GM21529 (cell line): ENCODE results near the gene NKD2.

Experiments used
- ATAC-seq: cut with Tn5 transposase; IDR thresholded peaks from one replicate; pipeline ENCODE4 v1.9.1; 2021; ENCODE audit not compliant: unreplicated experiment

Gene NKD2

DNA sequence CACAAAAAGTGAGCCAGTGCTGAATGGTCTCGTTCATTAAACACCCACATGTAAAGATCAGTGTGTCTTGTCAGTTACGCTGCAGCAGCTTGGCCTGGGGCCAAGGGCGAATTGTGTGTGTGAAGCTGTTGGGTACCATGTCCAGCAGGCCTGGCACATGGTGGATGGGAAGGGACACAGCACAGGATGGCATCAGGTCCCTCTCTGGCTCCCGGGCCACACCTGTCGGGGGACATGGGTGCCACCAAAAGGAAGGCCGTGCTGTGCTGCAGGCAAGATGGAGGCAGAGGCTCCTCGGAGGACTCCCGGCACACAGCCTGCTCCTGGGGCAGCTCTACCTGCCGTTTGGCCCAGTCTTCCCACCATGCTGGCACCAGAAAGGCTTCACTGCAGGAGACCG lies 32.0 kb downstream of the NKD2 start:
- ATAC-seq: no peak

DNA sequence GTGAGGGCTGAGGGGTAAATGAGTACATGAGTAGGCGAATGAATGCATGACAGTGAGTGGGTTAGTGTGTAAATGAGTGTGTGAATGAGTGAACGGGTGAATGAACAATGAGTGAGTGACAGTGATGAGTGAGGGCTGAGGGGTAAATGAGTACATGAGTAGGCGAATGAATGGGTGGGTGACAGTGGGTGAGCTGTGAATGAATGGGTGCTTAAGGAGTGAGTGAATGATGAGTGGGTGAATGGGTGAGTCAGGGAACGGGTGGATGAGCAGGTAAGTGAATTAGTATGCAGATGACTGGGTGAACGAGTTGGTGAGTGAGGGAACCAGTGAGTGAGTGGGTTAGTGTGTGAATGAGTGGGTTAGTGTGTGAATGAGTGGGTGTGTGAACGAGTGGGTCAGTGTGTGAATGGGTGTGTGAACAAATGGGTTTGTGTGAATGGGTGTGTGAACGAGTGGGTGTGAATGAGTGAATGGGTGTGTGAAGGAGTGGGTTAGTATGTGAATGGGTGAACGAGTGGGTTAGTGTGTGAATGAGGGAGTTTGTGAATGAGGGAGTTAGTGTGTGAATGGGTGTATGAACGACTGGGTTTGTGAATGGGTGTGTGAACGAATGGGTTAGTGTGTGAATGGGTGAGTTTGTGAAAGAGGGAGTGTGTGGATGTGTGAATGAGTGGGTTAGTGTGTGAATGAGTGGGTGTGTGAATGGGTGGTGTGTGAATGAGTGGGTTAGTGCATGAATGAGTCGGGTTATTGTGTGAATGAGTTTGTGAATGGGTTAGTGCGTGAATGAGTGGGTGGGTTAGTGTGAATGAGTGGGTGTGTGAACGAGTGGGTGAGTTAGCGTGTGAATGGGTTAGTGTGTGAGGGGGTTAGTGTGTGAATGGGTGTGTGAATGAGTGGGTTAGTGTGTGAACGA lies 32.9 kb downstream of the NKD2 start:
- ATAC-seq: no peak

DNA sequence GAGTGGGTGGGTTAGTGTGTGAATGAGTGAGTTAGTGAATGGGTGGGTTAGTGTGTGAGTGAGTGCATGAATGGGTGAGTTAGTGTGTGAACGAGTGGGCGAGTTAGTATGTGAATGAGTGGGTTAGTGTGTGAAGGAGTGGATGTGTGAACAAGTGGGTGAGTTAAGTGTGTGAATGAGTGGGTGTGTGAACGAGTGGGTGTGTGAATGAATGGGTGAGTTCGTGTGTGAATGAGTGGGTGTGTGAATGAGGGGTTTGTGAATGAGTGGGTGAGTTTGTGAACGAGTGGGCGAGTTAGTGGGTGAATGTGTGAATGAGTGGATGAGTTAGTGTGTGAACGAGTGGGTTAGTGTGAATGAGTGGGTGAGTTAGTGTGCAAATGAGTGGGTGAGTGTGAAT lies 34.0 kb downstream of the NKD2 start:
- no peak for ATAC-seq

DNA sequence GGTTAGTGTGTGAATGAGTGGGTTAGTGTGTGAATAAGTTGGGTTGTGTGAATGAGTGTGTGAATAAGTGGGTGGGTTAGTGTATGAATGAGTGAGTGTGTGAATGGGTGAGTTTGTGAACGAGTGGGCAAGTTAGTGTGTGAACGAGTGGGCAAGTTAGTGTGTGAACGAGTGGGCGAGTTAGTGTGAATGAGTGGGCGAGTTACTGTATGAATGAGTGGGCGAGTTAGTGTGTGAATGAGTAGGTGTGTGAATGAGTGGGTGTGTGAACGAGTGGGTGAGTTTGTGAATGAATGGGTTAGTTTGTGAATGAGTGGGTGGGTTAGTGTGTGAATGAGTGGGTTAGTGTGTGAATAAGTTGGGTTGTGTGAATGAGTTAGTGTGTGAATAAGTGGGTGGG lies 34.7 kb downstream of the NKD2 start:
- no peak for ATAC-seq

DNA sequence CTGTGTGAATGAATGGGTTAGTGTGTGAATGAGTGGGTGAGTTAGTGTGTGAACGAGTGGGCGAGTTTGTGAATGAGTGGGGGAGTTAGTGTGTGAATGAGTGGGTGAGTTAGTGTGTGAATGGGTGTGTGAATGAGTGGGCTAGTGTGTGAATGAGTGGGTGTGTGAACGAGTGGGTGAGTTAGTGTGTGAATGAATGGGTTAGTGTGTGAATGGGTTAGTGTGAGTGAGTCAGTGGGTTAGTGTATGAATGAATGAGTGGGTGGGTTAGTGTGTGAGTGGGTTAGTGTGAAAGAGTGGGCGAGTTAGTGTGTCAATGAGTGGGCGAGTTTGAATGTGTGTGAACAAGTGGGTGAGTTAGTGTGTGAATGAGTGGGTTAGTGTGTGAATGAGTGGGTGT lies 35.5 kb downstream of the NKD2 start:
- no peak for ATAC-seq

DNA sequence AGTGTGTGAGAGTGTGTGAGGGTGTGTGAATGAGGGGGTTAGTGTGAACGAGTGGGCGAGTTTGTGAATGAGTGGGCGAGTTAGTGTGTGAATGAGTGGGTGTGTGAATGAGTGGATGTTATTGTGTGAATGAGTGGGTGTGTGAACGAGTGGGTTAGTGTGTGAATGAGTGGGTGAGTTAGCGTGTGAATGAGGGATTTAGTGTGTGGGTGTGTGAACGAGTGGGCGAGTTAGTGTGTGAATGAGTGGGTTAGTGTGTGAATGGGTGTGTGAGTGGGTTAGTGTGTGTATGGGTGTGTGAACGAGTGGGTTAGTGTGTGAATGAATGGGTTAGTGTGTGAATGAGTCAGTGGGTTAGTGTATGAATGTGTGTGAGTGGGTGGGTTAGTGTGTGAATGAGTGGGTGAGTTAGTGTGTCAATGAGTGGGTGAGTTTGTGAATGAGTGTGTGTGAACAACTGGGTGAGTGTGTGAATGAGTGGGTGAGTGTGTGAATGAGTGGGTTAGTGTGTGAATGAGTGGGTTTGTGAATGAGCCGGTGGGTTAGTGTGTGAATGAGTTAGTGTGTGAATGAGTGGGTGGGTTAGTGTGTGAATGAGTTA lies 37.5 kb downstream of the NKD2 start:
- no peak for ATAC-seq

DNA sequence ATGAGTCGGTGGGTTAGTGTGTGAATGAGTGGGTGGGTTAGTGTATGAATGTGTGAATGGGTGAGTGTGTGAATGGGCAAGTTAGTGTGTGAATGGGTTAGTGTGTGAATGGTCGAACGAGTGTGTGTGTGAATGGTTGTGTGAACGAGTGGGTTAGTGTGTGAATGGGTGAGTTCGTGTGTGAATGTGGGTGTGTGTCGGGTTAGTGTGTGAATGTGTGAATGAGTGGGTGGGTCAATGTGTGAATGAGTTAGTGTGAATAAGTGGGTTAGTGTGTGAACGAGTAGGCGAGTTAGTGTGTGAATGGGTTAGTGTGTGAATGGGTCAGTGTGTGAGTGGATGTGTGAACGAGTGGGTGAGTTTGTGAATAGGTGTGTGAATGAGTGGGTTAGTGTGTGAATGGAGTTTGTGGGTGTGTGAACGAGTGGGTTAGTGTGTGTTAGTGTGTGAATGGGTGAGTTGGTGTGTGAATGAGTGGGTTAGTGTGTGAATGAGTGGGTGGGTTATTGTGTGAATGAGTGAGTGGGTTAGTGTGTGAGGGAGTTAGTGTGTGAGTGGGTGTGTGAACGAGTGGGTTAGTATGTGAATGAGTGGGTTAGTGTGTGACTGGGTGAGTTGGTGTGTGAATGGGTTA lies 38.8 kb downstream of the NKD2 start:
- no peak for ATAC-seq

DNA sequence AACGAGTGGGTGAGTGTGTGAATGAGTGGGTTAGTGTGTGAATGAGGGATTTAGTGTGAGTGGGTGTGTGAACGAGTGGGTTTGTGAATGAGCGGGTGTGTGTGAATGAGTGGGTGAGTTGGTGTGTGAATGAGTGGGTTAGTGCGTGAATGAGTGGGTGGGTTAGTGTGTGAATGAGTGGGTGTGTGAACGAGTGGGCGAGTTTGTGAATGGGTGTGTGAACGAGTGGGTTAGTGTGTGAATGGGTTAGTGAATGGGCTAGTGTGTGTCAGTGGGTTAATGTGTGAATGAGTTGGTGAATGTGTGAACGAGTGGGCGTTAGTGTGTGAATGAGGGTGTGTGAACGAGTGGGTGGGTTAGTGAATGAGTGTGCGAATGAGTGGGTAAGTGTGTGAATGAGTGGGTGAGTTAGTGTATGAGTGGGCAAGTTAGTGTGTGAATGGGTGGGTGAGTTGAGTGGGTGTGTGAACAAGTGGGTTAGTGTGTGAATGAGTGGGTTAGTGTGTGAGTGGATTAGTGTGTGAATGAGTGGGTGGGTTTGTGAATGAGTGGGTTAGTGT lies 39.6 kb downstream of the NKD2 start:
- no peak for ATAC-seq

DNA sequence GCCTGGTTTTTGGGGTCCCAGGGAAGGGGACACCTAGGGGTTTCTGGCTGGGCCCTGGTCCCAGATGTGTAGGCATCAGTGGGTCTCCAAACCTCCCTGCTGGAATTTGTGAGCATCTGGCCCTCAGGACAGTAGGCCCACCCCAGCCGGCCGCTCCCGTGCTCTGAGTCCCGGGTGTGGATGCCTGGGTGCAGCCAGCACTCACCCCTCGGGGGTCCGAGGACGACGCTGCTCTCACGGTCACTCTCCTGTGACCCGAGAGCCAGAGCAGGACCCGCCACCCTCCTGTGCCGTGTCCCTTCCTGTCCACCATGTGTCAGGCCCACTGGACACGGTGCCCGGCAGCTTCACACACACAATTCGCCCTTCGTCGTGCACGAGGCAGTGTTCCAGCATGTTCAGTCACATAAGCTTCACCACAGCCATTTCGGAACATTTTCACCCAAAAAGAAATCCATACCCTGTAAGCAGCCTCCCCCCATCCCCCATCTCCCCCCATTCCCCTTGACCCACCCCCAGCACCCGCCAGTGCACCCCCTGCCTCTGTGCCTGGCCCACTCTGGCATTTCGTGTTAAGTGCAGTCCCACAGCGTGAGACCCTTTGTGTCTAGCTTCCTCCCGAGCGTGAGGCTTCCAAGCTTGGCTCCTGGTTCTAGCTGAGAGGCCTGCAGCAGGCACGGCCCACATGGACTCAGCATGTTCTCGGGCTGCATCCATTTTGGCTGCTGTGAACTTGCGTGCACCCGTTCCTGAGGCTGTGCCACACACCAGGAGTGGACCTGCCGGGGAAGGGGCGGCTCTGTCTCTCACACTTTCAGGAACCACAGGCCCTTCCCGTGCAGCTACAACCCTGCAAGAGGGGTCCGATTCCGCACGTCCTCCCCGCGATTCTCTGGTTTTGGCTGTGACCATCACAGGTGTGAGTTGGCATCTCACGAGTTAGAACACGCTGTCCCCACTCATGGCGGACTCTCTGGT lies 40.5 kb downstream of the NKD2 start:
- no peak for ATAC-seq

DNA sequence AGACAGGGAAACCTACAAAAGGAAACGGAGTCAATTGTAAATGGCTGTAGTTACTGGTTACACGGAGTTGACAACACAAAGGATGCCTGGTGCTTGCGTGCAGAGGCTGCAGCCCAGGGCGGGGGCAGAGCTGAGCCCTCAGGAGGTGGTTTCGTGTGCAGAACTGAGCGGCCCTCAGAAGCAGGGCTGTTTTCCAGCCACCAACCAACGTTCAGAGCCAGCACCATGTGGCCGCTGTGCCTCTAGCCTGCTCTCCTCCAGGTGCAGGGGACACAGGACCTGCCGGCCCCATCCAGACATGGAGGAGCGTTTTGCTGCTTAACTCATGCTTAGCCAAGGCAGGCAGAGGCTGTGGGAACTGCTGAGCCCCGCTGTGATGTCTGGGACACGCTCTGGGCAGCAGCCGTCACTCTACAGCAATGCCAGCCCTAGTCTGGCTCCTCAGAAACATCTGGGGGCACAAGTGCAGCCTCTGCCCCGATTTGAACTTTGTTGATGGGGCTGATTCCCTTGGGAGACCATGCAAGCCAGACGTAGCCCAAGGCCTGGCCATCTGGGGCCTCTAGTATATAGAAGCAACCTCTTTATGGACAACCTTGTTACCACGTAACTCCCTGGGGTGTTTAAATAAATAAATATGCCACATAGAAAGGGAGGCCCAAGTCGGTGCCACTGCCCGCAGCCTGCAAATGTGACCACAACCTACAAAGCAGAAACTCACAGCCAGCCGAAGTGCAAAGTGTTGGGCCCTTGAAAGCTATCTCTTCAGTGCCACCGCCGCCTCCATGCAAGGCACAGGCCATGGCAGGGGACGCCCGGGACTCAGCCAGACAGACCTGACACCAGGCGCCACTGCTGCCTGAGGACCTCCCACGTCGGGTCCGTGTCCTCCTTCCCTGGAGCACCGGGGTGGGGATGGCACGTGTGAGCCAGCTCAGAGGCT lies 42.1 kb downstream of the NKD2 start:
- ATAC-seq: no peak

DNA sequence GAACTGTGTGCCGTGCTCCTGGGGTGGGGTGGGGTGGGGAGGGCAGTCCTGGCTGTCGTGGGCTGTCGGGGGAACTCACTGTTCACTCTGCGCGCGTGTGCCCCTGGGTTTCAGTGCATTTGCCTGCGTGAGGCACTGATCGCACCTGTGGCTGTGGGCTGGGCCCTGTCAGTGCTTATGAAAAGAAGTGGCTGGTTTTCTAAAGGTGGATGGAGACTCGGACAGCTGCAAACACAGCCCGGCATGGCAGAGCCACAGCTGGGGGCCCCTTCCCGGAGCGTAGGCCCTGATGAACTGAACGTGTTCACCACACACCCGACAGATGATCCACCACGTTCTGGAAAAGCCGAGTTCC lies 42.7 kb downstream of the NKD2 start:
- ATAC-seq: no peak

DNA sequence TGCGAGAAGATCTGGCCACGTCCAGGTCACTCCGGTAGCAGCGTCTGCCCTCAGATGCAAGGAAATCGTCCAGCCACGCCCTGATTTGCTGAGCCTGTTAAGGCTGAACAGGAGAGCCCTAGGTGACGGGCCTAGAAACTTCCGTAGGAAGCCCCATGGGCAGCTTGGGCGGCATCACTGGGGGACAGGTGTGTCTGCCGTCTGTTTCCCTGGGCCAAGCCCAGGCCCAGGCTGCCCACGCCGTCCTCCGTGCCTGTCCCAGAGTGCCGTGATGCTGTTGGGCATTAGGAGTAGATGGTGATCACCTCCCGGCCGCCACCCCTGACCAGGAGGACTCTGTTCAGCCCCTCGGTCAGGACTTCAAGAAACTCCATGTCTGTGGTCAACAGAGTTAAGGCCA lies 43.5 kb downstream of the NKD2 start:
- no peak for ATAC-seq

DNA sequence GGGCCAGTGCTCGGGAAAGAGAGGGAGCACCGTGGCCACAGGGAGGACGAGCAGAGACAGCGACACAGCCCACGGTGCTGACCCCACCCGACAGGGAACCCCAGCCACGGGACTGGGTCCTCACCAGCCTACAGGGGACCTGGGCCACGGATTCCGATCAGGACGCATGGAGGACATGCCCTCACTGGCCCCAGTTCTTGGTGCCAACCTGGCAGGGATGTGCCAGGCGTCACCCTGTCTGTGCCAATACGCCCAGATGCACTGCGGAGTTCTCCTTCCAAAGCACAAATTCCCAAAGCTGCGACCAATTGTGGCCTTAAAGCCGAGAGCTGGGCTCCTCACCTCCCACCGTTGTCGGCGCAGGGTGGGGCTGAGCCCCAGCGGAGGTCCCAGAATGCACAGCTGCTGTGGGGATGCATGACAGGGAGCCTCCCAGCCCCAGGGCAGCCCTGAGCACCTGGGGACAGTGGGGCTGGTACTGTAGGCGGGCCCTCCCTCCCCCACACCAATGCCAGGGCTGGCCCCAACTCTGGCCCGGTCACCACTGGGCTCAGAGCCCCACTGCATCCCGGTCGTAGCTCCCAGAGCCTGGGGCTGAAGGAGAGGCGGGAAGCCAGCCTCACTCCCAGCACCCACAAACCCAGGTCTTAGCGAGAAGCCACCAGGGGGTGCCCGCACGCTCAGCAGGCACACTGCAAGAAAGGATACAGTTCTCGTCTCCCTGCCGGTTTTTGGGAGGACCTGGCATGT lies 44.2 kb downstream of the NKD2 start:
- ATAC-seq: no peak

DNA sequence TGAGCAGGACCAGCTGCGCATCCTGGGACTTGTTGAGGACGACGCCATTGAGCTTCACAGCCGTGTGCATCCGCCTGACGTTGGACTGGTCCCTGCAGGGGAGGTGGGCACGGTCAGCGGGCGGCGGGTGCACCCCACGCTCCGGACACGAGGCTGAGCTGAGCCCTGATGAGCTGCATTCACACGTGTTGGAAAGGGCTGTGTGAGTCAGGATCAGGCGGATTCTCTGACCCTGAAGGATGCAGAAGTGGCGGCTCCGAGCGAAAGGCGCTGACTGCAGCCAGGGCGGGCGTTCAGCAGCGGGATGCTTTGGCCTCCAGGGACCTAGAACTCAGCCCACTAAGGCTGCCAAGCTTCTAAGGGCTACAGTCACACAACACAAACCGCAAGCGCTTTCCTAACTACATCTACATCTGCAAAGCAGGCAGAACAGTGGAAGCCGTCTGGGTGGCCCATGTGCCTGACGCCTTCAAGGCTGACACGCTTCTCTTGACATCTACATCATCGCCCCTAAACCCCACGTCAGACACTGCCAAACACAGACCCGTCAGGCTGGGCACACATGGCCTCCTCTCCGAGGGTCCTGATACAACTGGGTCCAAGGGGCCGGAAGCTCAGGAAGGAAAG lies 44.9 kb downstream of the NKD2 start:
- ATAC-seq: no peak

DNA sequence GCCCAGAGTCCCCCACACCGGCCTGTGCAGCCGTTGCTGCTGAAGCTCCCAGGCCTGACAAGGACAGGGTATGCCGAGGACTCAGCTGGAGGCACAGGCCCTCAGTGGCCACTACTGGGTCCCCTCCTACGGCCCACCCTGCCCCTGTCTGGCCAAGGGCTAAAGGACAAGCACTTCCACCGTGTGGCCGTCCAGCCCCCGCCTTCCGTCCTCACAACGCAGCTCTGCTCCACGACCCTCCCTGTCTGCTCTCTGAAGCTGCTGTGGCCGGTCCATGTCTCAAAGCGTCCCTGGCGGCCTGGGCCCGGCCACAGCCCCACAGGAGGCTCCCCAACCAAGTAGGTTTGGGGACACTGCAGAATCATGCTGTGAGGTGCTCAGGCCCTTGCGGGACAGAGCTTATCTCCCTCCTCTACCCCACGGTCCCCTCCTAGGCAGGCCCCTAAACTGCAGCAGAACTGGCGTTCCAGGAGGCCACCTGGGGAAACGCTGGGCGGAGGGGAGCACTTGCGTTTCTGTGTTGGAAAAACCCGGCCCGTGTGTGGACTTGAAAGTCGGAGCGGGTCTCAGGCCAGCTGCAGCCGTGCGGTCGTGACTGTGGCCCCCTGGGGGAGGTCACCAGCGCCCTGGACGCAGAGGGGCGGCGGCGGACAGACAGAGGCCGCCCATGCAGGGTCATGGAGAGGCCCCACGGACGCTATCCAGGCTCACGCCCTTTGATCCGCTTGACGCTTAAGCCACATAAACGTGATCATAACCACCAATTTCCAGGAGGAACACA lies 45.6 kb downstream of the NKD2 start:
- no peak for ATAC-seq

DNA sequence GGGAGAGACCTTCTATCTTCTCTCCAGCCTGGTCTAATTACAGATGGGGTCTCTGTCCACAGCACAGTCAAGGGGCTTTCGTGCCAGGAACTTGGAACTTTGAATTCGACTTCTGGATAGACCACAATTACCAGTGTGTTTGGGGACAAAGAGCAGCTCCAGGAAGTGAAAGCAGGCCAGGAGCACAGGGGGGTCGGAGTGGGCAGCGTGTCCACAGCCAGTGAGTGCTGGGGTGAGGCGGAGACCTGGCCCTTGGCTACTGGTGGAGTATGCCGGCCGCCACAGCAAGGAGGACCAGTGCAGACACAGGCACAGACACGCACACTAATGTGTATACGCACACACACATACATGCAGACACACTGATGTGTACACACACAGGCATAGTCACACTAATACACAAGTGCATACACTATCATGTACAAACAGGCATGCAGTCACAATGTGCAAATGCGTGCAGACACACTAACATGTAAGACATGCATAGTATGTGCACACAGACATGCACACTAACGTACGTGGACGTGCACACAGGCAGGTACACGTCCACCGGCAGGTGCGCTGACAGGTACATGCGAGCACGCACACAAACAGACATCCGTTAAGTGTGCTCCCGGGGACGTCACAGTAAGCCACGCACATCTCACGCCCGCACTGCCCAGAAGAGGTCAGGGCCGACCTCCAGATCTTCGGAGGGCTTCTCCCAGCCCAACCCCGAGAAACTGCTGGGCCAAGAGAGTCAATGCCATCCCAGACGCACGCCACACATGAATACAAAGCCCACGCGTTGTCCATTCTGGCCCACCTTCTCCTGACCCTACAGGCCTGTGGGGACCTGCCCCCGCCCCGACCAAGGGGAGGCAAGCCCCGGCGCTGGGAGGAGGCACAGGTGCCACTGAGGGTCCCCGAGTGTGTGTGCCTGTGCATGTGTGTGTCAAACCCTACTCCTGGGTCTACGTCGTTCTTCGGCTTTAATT lies 46.5 kb downstream of the NKD2 start:
- ATAC-seq: no peak
